GM23248 (cell line): ENCODE results near the gene DNAJC17. TPM values are rescaled to one million over a fixed set of nuclear protein-coding genes. Genes with fewer than 3 reads are reported as not detected.

ENCODE experiments used
- DNase-seq: peaks from one replicate; pipeline ENCODE4 v3.0.0-alpha.2; 2015
- H2AFZ ChIP-seq: fragments of 200-600 bp; sonication (generic); 2 replicates; pipeline ENCODE4 v1.6.1; 2016; ENCODE audit warnings: antibody characterized with exemption
- H3F3A ChIP-seq: fragments of 200-600 bp; sonication (generic); 2 replicates; pipeline ENCODE4 v1.6.1; 2016; ENCODE audit warnings: mild to moderate bottlenecking, antibody characterized with exemption, mixed run types; ENCODE audit not compliant: insufficient read depth
- H3K27ac ChIP-seq: fragments of 200-600 bp; sonication (generic); 2 replicates; pipeline ENCODE4 v1.5.1; 2016; ENCODE audit warnings: mild to moderate bottlenecking
- H3K27me3 ChIP-seq: fragments of 200-600 bp; sonication (generic); replicated peaks from 2 replicates; pipeline ENCODE4 v1.6.1; 2016; ENCODE audit warnings: mild to moderate bottlenecking; ENCODE audit not compliant: insufficient read depth
- H3K36me3 ChIP-seq: fragments of 200-600 bp; sonication (generic); 2 replicates; pipeline ENCODE4 v1.6.1; 2016; ENCODE audit warnings: low read depth, mild to moderate bottlenecking
- H3K4me1 ChIP-seq: fragments of 200-600 bp; sonication (generic); 2 replicates; pipeline ENCODE4 v1.6.1; 2016; ENCODE audit warnings: mild to moderate bottlenecking; ENCODE audit not compliant: insufficient read depth
- H3K4me2 ChIP-seq: fragments of 200-600 bp; sonication (generic); one replicate; pipeline ENCODE4 v1.6.1; 2016; ENCODE audit warnings: mild to moderate bottlenecking; ENCODE audit not compliant: unreplicated experiment
- H3K4me3 ChIP-seq: fragments of 200-600 bp; sonication (generic); 2 replicates; pipeline ENCODE4 v1.5.1; 2016; ENCODE audit warnings: mild to moderate bottlenecking
- H3K79me2 ChIP-seq: fragments of 200-600 bp; sonication (generic); 2 replicates; pipeline ENCODE4 v1.6.1; 2016; ENCODE audit warnings: mild to moderate bottlenecking; ENCODE audit not compliant: insufficient read depth
- H3K9ac ChIP-seq: fragments of 200-600 bp; sonication (generic); 2 replicates; pipeline ENCODE4 v1.6.1; 2016; ENCODE audit warnings: mild to moderate bottlenecking
- H3K9me2 ChIP-seq: fragments of 200-600 bp; sonication (generic); 2 replicates; pipeline ENCODE4 v1.6.1; 2016; ENCODE audit warnings: mixed run types, mild to moderate bottlenecking, moderate library complexity; ENCODE audit not compliant: insufficient read depth
- H3K9me3 ChIP-seq: fragments of 200-600 bp; sonication (generic); one replicate; pipeline ENCODE4 v1.6.1; 2017; ENCODE audit warnings: low read depth
- H4K20me1 ChIP-seq: fragments of 200-600 bp; sonication (generic); 2 replicates; pipeline ENCODE4 v1.6.0; 2016; ENCODE audit not compliant: insufficient read depth
- EZH2 ChIP-seq: fragments of 200-600 bp; sonication (generic); IDR thresholded peaks from 2 replicates; pipeline ENCODE4 v1.6.1; 2018; ENCODE audit warnings: antibody characterized with exemption, mild to moderate bottlenecking; ENCODE audit not compliant: insufficient read depth, poor library complexity, severe bottlenecking
- EZH2phosphoT487 ChIP-seq: fragments of 200-600 bp; sonication (generic); IDR thresholded peaks from 2 replicates; pipeline ENCODE4 v1.6.1; 2018; ENCODE audit warnings: antibody characterized with exemption, moderate library complexity, mild to moderate bottlenecking, low read depth; ENCODE audit not compliant: insufficient read depth
- WGBS, 2 experiments: methylation state at CpG; one replicate each; pipeline ENCODE4 v1.1.6; 2015 to 2017; ENCODE audit warnings: low lambda C conversion rate in 2 of 2, low coverage in 1 of 2; ENCODE audit errors: missing lambda C conversion rate in 2 of 2; 5-methylcytosine and 5-hydroxymethylcytosine counted together
- in situ Hi-C: fragments of 300-500 bp; cut with MboI; formaldehyde crosslinking; loops from 2 replicates; pipeline ENCODE4 v1.15.0; 2020
- polyA plus RNA-seq: library from polyadenylated mRNA; unstranded; fragments of >200 nt; fragmentation: Nextera tagmentation; extraction: Ambion mirVana; gene quantifications from 2 replicates; pipeline ENCODE4 v1.2.1, GENCODE V29; 2016
- total RNA-seq: library from RNA; depleted of rRNA; stranded (reverse); fragments of >200 nt; shearing (Covaris generic); gene quantifications from 2 replicates; pipeline ENCODE4 v1.2.3, GENCODE V29; 2014

Gene DNAJC17
- total and polyA plus RNA-seq, 2 experiments from 2014 or later: 13.4 to 36.4 TPM

GRCh38 chr15:40843885-40844695 is 36.8 kb upstream of the DNAJC17 start, which contains the start of gene SPINT1:
Gene SPINT1, plus strand, starts transcription at chr15:40844048. Its CDS starts 507 bp downstream, at chr15:40844555.
- no peaks in the 10 kb centered on the region for H3K9me2 ChIP-seq
- DNase-seq: peak; percentile 41
- H3K27ac ChIP-seq: no peak within 1 kb of the TSS
- no peaks in the 10 kb centered on the region for H3K36me3 ChIP-seq
- peak within 1 kb of the TSS; percentile 43 for H3K4me3 ChIP-seq
- in situ Hi-C loops: no loop called here
- no peaks in the 10 kb centered on the region for H4K20me1 ChIP-seq
- peak within 1 kb of the TSS; percentile 51 for H2AFZ ChIP-seq
- H3K4me2 ChIP-seq: peak within 1 kb of the TSS; percentile 30
- WGBS, 2 experiments: 2 to 3% methylated on average over 50 to 63 of the region's 89 CpGs
- peaks cover 13% of the 10 kb centered on the region; the same call in 1 of the 2 replicates for H3K27me3 ChIP-seq
- H3K4me1 ChIP-seq: no peaks in the 10 kb centered on the region
- no peaks in the 10 kb centered on the region for H3F3A ChIP-seq
- TF ChIP-seq EZH2 (peak; percentile 90), EZH2phosphoT487 (no peak)
- H3K79me2 ChIP-seq: no peaks in the 10 kb centered on the region
- no peak within 1 kb of the TSS for H3K9ac ChIP-seq
- H3K9me3 ChIP-seq: no peaks in the 10 kb centered on the region

- Histone ChIP-seq H3K9me2 (no peaks in the 10 kb centered on the region), H4K20me1 (no peaks in the 10 kb centered on the region), H3K36me3 (no peaks in the 10 kb centered on the region), H3F3A (no peaks in the 10 kb centered on the region), H2AFZ (no peak overlapping the region), H3K9me3 (no peaks in the 10 kb centered on the region), H3K9ac (no peak overlapping the region), H3K27me3 (peaks cover 13% of the 10 kb centered on the region; the same call in 1 of the 2 replicates), H3K4me1 (no peaks in the 10 kb centered on the region), H3K4me2 (no peak overlapping the region), H3K4me3 (no peak overlapping the region), H3K79me2 (no peaks in the 10 kb centered on the region), H3K27ac (no peak overlapping the region)
- DNase-seq: no peak
- 22 to 26% methylated on average over 30 to 34 of the region's 34 CpGs for WGBS, 2 experiments
- in situ Hi-C loops: no loop called here
- no peak for TF ChIP-seq EZH2
- TF ChIP-seq EZH2phosphoT487: no peak
These were observed 36.1 kb upstream of the DNAJC17 start for GRCh38 chr15:40843261-40843884.

GRCh38 chr15:40841741-40842140 is 34.5 kb upstream of the DNAJC17 start:
- Histone ChIP-seq H3K27me3 (peaks cover 13% of the 10 kb centered on the region; the same call in 1 of the 2 replicates), H3K27ac (no peak overlapping the region), H3K36me3 (no peaks in the 10 kb centered on the region), H3F3A (no peaks in the 10 kb centered on the region), H3K9me3 (no peaks in the 10 kb centered on the region), H4K20me1 (no peaks in the 10 kb centered on the region), H3K9me2 (no peaks in the 10 kb centered on the region), H3K79me2 (no peaks in the 10 kb centered on the region), H3K4me2 (no peak overlapping the region), H2AFZ (no peak overlapping the region), H3K4me3 (no peak overlapping the region), H3K9ac (no peak overlapping the region), H3K4me1 (no peaks in the 10 kb centered on the region)
- WGBS, 2 experiments: 47 to 59% methylated on average over 2 of the region's 2 CpGs
- TF ChIP-seq EZH2 (no peak), EZH2phosphoT487 (no peak)
- no peak for DNase-seq
- in situ Hi-C loops: no loop called here

GRCh38 chr15:40838756-40839155 is 31.5 kb upstream of the DNAJC17 start:
- no peaks in the 10 kb centered on the region for H3K4me1 ChIP-seq
- TF ChIP-seq EZH2 (no peak), EZH2phosphoT487 (no peak)
- in situ Hi-C loops: no loop called here
- no peak overlapping the region for H3K4me2 ChIP-seq
- no peak overlapping the region for H3K4me3 ChIP-seq
- H2AFZ ChIP-seq: no peak overlapping the region
- no peak overlapping the region for H3K9ac ChIP-seq
- no peaks in the 10 kb centered on the region for H3K36me3 ChIP-seq
- no peaks in the 10 kb centered on the region for H4K20me1 ChIP-seq
- no peaks in the 10 kb centered on the region; the same call in 1 of the 2 replicates for H3K27me3 ChIP-seq
- no peaks in the 10 kb centered on the region for H3K9me2 ChIP-seq
- H3F3A ChIP-seq: peaks cover 3% of the 10 kb centered on the region; the same call in 1 of the 2 replicates
- no peak overlapping the region for H3K27ac ChIP-seq
- H3K9me3 ChIP-seq: no peaks in the 10 kb centered on the region
- DNase-seq: peak; percentile 27
- 60 to 67% methylated on average over 5 of the region's 5 CpGs for WGBS, 2 experiments
- H3K79me2 ChIP-seq: no peaks in the 10 kb centered on the region
